NB4 (cell line): ENCODE results near the gene ITGA6.

ENCODE experiments used
- POLR2A ChIP-seq: IDR thresholded peaks from 2 replicates; pipeline ENCODE4 v1.6.1; 2011; ENCODE audit warnings: mild to moderate bottlenecking; ENCODE audit not compliant: insufficient read length; ENCODE audit errors: extremely low read depth
- TF ChIP-seq, protein P1 (sequence below): IDR thresholded peaks from one replicate; pipeline ENCODE4 v1.5.1; 2012; ENCODE audit warnings: low read depth, low read length
- TF ChIP-seq, protein P2 (sequence below): IDR thresholded peaks from 2 replicates; pipeline ENCODE4 v1.6.1; 2011; ENCODE audit warnings: low read depth, low read length

DNA sequence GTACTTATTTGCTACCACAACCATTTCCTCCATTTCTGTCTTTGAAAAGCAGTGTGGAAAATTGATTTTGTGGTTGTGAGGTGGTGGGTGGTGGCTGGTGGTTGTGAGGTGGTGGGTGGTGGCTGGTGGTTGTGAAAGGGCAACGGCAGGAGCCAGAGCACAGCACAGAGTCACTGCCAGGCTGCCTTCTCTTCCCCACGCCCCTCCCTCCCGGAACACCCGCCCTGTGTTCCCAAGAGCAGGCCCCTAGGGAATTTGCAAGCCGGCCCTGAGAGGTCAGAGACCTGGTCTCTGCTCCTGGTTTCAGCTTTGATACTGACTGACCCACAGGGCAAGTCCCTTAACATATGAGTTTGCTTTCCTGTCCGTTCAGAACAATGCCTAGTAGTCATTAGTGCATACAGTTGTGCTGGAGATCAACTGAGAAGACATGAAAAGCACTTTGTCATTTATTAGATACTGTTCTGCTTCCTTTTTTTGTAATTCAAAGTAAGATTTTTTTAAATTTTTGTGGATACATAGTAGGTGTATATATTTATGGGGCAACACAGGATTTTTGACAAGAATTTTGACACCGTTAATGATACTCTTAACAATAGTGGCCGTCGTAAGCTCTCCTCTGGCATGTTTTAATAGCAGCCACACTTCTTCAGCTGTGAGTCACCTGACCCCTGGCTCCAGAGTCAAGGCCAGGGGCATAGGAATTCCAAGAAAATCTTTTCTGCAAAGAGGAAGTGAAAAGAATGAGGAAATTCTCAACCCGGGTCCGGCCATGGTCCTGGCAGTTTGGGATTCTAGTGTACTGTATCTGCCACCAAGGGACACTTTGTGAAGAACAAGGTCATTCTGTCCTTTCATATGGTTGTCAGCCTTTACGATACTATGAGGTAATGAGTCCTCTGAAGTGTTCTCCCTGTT is 53.2 kb downstream of the ITGA6 start:
- no peak for TF ChIP-seq POLR2A
- TF ChIP-seq, protein P1, sequence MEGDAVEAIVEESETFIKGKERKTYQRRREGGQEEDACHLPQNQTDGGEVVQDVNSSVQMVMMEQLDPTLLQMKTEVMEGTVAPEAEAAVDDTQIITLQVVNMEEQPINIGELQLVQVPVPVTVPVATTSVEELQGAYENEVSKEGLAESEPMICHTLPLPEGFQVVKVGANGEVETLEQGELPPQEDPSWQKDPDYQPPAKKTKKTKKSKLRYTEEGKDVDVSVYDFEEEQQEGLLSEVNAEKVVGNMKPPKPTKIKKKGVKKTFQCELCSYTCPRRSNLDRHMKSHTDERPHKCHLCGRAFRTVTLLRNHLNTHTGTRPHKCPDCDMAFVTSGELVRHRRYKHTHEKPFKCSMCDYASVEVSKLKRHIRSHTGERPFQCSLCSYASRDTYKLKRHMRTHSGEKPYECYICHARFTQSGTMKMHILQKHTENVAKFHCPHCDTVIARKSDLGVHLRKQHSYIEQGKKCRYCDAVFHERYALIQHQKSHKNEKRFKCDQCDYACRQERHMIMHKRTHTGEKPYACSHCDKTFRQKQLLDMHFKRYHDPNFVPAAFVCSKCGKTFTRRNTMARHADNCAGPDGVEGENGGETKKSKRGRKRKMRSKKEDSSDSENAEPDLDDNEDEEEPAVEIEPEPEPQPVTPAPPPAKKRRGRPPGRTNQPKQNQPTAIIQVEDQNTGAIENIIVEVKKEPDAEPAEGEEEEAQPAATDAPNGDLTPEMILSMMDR, result no peak
- TF ChIP-seq, protein P2, sequence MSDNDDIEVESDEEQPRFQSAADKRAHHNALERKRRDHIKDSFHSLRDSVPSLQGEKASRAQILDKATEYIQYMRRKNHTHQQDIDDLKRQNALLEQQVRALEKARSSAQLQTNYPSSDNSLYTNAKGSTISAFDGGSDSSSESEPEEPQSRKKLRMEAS, result no peak
